WTC11 (cell line): ENCODE measurements around the gene EFHD1.

Experiments
- CREB1 ChIP-seq: sonication (generic); formaldehyde crosslinking; IDR thresholded peaks from 2 replicates; pipeline ENCODE4 v1.8.0; 2023; ENCODE audit warnings: mild to moderate bottlenecking, missing genetic modification reagents
- ETV6 ChIP-seq: sonication (generic); formaldehyde crosslinking; IDR thresholded peaks from 2 replicates; pipeline ENCODE4 v1.8.1; 2022; ENCODE audit warnings: mild to moderate bottlenecking, missing genetic modification reagents
- ZNF671 ChIP-seq: fragments of 250-450 bp; sonication (Bioruptor Pico); IDR thresholded peaks from 2 replicates; pipeline ENCODE4 v1.8.0; 2021; ENCODE audit warnings: mild to moderate bottlenecking

DNA sequence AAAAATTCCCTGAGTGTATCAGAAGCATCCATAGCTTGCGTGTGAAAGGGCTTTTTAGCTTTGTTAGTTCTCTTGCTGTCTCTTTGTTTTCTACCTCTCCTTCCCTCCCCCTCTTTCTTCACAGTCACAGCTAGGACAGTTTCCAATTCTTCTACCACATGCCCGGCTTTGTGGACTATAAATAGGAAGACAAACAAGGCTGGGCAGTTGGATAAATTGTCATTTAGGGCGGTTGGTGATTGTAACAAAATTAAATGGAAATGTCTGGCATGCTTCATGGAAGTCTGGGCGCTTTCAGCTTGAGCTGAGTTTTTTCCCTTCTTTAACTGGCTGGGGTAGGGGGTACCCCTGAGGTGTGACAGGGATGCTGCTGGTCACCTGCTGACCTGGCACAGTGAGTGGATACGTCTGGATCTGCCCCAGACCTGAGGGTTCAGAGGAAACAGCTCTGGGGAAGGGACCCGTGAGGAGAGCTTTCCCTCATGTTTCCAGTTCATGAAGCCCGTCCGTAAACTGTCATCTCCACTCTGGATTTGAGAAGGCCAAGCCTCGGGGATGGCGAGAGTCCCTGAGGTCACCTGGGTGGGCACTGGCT, 34.7 kb downstream of the EFHD1 start:
- no peak for TF ChIP-seq ETV6
- no peak for TF ChIP-seq CREB1 (CRISPR knock-in tag)
- TF ChIP-seq ZNF671 = no peak
